Kidney tubule cell (primary cell): ENCODE measurements around the gene SLC38A2.

ENCODE experiments used
- DNase-seq: peaks from one replicate; pipeline ENCODE4 v3.0.0-alpha.2; 2018; ENCODE audit warnings: low spot score

The SLC38A2 gene

GRCh38 chr12:46374711-46375110 is 2.1 kb upstream of the SLC38A2 start:
- DNase-seq, result no peak

DNA sequence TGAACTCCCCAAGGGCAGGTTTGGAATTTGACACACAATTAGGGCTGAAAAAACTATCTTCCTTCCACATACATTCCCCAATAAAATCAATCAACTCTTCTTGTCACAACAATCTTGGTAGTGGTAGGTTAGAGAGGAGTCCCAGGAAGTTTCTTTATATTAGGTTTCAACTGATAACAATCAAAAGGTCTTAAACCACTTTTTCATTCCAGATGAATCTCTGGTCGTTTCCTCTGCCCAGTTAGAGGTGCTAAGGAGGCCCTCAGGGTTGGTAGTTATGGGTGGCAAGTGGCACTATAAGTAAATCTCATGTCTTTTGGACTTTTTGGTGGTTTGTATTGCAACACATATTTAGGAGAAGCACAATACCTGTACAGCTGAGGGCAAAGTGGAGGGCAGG is 1.7 kb upstream of the SLC38A2 start:
- DNase-seq, result no peak

GRCh38 chr12:46373301-46374296 is 1.0 kb upstream of the SLC38A2 start:
- DNase-seq, result no peak

DNA sequence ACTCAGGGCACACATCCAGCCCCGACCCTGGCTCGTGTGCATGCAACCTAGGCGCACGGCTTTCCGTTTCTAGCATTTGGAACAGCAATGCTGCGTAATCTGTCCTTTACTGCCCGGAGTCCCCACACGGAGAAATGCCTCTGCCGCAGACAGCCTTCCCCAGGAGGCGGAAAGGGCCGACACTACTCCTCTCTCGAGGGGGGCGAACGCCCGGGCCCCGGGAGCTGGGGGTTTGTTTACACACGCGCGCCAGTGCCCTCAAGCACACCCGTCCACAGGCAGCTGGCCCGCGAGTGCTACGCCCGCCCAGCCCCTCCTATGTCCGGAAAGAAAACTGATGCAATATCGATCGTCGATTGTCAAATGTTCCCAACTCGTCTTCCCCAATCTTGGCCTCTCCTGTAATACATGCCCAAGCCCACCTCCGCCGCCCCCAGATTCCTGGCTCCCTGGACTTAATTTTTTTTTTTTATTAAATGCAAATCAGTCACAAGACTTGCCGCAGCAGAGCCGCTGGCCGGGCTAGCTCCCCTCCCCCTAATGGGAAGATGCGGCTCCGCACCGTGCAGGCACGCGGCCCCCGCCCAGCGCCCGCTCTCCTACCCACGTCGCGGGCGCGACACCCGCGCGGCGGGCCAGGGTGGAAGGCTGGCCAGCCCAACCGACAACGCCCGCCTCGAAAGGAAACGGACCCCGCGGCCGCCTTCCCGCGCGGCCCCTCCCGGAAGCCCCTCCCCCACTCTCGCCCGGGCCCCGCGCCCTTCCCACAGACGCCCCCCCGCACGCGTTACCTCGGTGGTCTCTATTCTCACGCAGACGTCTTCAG is 642 bp downstream of the SLC38A2 start:
- DNase-seq, result peak; percentile 55

DNA sequence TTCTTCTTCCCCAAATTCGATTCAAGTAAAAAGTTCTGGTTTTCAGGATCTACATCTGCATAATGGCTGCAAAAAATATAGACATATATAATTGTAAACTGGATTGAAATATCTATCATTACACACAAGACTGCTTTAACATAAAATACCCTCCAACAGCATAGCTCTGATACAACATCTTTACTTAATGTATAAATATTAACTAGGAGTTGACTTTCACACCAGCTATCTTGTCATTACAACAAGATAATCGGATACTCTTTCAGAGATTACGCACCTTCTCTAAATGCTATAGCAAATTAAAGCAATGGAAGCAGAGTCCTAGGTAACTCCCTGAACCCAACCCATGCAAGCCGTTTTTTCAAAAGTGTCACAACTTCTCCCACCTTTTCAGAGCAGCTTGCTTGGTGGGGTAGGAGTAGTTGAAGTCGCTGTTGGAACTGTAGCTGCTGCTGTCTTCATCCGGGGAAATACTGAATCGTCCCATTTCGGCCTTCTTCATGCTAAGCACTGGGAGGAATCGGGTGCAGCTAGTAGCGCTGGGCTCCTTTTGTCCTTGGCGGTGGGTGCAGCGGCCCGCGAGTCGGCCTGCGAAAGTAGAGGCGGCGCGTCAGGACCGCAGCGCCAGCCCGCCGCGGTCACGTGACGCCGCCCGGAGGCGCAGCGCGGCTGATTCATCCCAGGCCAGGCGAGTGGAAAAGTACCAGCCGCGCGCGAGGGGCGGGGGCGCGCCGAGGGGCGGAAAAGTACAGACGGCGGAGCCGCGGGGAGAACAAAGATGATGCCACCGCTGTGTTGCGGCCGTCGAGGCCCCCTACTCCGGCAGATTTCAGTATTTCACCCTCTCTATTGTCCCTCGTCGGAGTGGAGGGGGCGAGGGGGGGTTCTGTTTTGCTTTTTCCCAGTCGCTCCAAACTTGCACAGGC is 1.5 kb downstream of the SLC38A2 start:
- DNase-seq, result peak; percentile 91

DNA sequence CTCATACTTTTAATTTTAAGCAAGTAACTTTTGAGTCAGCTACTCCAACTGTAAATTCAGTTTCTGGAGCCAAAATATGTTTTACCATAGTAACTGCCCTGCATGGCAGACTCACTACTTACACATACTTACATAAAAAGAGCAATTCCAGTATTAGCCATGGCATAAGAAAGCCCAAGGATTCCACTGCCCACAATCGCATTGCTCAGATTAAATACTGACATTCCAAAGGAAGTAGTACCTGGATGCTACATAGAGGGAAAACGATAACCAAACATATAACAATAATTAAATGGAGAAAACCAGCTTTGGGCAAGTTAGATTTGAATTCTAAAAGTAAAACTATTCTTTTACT is 2.2 kb downstream of the SLC38A2 start:
- DNase-seq, result peak; percentile 44

DNA sequence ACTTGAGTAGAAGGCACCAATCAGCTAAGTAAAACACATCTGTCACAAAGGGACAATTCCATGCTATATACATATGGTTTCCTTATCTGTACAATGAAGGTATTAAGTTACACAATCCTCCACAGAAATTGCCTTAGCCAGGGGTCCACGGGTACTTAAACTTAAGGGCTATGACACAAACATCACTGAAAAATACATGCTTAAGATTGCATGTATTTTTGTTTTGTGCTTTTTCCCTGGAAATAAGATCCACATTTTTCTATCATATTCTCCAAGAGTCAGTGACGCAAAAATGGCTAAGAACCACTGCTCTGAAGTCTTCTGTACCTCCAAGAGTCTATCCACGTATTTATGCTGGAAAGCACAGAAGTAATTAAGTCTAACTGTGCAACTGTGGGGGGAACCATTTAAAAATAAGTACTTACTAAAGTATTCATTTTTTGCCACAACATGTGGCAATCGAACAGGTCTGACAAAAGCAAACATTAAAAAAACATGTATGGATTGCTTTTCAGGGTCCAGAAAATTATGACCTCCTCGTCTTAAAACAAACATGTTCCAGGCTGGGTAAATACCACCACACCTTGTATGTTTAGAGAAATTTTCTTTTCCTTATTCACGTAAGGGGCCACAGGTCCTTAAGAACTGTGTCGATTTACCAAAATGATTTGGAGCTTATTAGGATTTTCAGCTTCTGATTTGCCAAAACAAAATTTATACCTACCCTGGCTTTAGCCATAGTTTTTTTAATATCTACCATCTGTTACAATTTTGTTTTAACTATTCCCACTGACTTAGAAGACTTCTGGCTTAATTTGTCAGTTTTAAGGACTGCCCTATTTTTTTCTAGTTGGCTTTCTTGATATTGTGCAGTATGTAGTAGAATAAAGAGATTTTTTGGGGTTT is 2.8 kb downstream of the SLC38A2 start:
- no peak for DNase-seq

DNA sequence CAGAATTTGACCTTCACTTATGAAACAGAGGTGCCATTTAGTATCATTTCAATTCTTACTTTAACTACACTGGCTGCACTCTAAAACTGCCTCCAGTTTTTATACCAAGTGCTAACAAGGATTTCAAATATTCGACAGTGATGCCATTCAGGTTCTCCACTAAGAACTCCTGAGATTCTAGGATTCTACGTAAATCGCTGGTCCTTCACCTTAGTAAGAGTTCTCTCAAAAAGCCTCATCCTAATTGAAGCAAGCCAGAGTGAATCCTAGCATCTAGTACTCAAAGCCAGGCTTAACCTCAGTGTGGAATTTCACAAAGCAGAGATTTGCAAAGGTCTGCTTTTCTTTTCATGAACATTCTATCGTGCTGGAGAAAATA is 3.5 kb downstream of the SLC38A2 start:
- DNase-seq, result no peak

DNA sequence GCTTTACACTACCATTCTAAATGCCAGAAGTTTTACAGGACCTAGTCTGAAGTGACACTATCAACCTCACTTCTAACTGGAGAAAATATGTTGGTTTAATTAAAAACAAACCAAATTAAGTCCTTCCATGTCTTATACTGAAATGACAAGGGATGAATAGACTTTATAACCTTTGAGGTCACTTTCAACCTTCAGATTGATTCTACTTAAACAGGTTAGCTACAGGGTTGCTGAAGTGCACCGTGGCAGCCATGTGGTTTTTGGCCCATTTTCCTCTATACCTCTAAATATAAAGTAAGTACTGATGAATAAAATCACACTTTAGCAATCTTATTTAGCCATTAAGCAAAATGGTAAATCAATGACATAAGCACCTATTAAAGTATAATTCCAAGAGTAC is 3.9 kb downstream of the SLC38A2 start:
- DNase-seq, result no peak

DNA sequence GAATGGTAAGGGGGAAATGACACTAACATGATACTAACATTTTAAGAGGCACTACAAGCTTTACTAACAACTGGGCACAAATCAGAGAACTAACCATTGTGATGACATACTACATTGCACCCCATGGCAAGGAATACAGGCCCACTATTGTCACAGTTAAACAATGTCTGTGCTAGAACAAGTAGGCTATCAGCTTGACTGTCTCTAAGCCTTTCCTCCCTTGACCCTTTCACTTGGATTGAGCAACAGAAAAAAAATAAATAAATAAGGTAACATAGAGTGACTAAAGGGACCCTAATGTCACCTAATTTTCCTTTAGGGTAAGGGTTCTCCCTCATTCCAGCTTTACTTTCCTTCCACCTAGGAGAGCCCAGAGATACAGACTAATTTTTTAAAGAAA is 4.4 kb downstream of the SLC38A2 start:
- DNase-seq, result no peak

- DNase-seq, result no peak
Measured at GRCh38 chr12:46367351-46368029, 5.1 kb downstream of the SLC38A2 start.

- DNase-seq, result no peak
Measured at GRCh38 chr12:46366771-46367170, 5.8 kb downstream of the SLC38A2 start.

DNA sequence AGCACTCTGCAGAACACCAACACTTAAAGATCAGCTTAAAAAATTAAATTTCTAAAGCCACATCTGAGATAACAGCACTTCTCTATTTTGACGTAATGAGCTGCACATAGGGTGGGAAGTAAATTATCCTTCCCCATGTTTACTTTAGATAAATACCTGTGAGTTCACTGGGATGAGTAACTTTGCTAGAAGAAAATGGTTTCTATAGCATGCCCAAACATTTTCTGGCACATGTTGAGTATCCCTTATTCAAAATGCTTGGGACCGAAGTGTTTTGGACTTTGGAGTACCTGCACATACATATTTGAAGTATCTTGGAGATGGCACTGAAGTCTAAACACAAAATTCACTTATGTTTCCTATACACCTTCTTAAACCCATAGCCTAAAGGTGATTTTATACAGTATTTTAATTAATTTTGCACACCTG is 6.6 kb downstream of the SLC38A2 start:
- DNase-seq, result no peak

- peak; percentile 74 for DNase-seq
Measured at GRCh38 chr12:46364777-46365580, 7.6 kb downstream of the SLC38A2 start.

- DNase-seq, result no peak
Measured at GRCh38 chr12:46364300-46364696, 8.3 kb downstream of the SLC38A2 start.

GRCh38 chr12:46363582-46364299 is 8.8 kb downstream of the SLC38A2 start:
- DNase-seq, result no peak

- DNase-seq, result no peak
Measured at GRCh38 chr12:46362895-46363581, 9.5 kb downstream of the SLC38A2 start.

- no peak for DNase-seq
Measured at GRCh38 chr12:46361667-46362034, 10.9 kb downstream of the SLC38A2 start.
